IMR-90 (cell line): ENCODE measurements around the gene IGF1R. TPM values are rescaled to one million over a fixed set of nuclear protein-coding genes. Genes with fewer than 3 reads are reported as not detected.

Source experiments
- ATAC-seq: fragments of 200-7000 bp; cut with Tn5 transposase; 2 replicates; pipeline ENCODE4 v1.9.1; 2020; ENCODE audit warnings: low read depth, mild to moderate bottlenecking, moderate library complexity
- BruUV-seq: library from RNA; stranded (reverse); fragments of 400-500 nt; replicated peaks from 2 replicates; lab custom pipeline; 2021; lab: Mats Ljungman, UMichigan
- CTCF ChIA-PET: fragments of 300-600 bp; formaldehyde crosslinking; extraction: SDS; loops from one replicate; lab custom pipeline; 2021; ENCODE audit warnings: antibody characterized with exemption; lab: Yijun Ruan, JAX
- POLR2A ChIA-PET: fragments of 300-600 bp; sonication (Branson Sonifier 250); formaldehyde crosslinking; loops from one replicate; lab custom pipeline; 2022; ENCODE audit warnings: antibody characterized with exemption; ENCODE audit not compliant: unreplicated experiment; lab: Charles Lee
- DNase-seq: peaks from one replicate; pipeline ENCODE4 v3.0.0; 2013
- H2AFZ ChIP-seq: replicated peaks from 2 replicates; pipeline ENCODE3; 2013; ENCODE audit warnings: low read length, mild to moderate bottlenecking; ENCODE audit not compliant: poor library complexity
- H2AK5ac ChIP-seq: 2 replicates; pipeline ENCODE4 v1.6.1; 2013; ENCODE audit warnings: low read depth, low read length, inconsistent platforms
- H2AK9ac ChIP-seq: replicated peaks from 2 replicates; pipeline ENCODE3; 2013; ENCODE audit warnings: mild to moderate bottlenecking, low read depth, low read length, moderate library complexity; ENCODE audit not compliant: poor library complexity
- H2BK120ac ChIP-seq: 2 replicates; pipeline ENCODE4 v1.6.1; 2013; ENCODE audit warnings: low read depth, low read length, inconsistent platforms
- H2BK15ac ChIP-seq: 3 replicates; pipeline ENCODE4 v1.6.1; 2013; ENCODE audit warnings: low read depth, low read length, inconsistent platforms
- H2BK20ac ChIP-seq: 2 replicates; pipeline ENCODE4 v1.6.1; 2013; ENCODE audit warnings: low read depth, mild to moderate bottlenecking, inconsistent platforms, low read length, moderate library complexity
- H2BK5ac ChIP-seq: 2 replicates; pipeline ENCODE4 v1.6.1; 2013; ENCODE audit warnings: mild to moderate bottlenecking, low read depth, low read length, inconsistent platforms; ENCODE audit not compliant: poor library complexity, severe bottlenecking
- H3K14ac ChIP-seq: replicated peaks from 2 replicates; pipeline ENCODE4 v1.6.1; 2013; ENCODE audit warnings: low read depth, low read length, inconsistent platforms
- H3K18ac ChIP-seq: 2 replicates; pipeline ENCODE4 v1.6.1; 2013; ENCODE audit warnings: low read depth, low read length, control low read depth
- H3K23ac ChIP-seq: 2 replicates; pipeline ENCODE4 v1.6.1; 2013; ENCODE audit warnings: low read depth, low read length, inconsistent platforms
- H3K27ac ChIP-seq: 2 replicates; pipeline ENCODE4 v1.5.1; 2013; ENCODE audit warnings: mild to moderate bottlenecking, control low read depth, low read length; ENCODE audit not compliant: insufficient read depth
- H3K27me3 ChIP-seq: 2 replicates; pipeline ENCODE4 v1.6.1; 2013; ENCODE audit warnings: low read length; ENCODE audit not compliant: control insufficient read depth, insufficient read depth
- H3K36me3 ChIP-seq: 2 replicates; pipeline ENCODE4 v1.6.1; 2013; ENCODE audit warnings: low read length, mixed read lengths; ENCODE audit not compliant: control insufficient read depth, insufficient read depth
- H3K4ac ChIP-seq: 2 replicates; pipeline ENCODE4 v1.6.1; 2013; ENCODE audit warnings: low read depth, low read length, inconsistent platforms
- H3K4me1 ChIP-seq: 2 replicates; pipeline ENCODE4 v1.6.1; 2013; ENCODE audit warnings: low read length, mixed read lengths; ENCODE audit not compliant: control insufficient read depth, insufficient read depth
- H3K4me2 ChIP-seq: 2 replicates; pipeline ENCODE4 v1.6.1; 2013; ENCODE audit warnings: low read depth, mild to moderate bottlenecking, control low read depth, low read length, moderate library complexity
- H3K4me3 ChIP-seq: 2 replicates; pipeline ENCODE4 v1.5.1; 2013; ENCODE audit warnings: low read depth, mild to moderate bottlenecking, control low read depth, low read length, moderate library complexity; ENCODE audit not compliant: insufficient read depth
- H3K56ac ChIP-seq: 2 replicates; pipeline ENCODE4 v1.6.1; 2013; ENCODE audit warnings: low read length, inconsistent platforms; ENCODE audit not compliant: insufficient read depth; ENCODE audit errors: extremely low read depth
- H3K79me1 ChIP-seq, 2 experiments: 2 replicates each; pipeline ENCODE4 v1.6.1; 2013; ENCODE audit warnings: low read length in 2 of 2, inconsistent platforms in 1 of 2, low read depth in 1 of 2
- H3K9ac ChIP-seq: 2 replicates; pipeline ENCODE4 v1.6.1; 2013; ENCODE audit warnings: low read depth, low read length, control low read depth
- H3K9me1 ChIP-seq: 2 replicates; pipeline ENCODE4 v1.6.1; 2013; ENCODE audit warnings: low read length, inconsistent platforms; ENCODE audit not compliant: insufficient read depth
- H3K9me3 ChIP-seq: 2 replicates; pipeline ENCODE4 v1.6.1; 2013; ENCODE audit warnings: low read length; ENCODE audit not compliant: control insufficient read depth, insufficient read depth
- H4K20me1 ChIP-seq: 2 replicates; pipeline ENCODE4 v1.6.1; 2013; ENCODE audit warnings: low read length, inconsistent platforms; ENCODE audit not compliant: insufficient read depth
- H4K5ac ChIP-seq: 2 replicates; pipeline ENCODE4 v1.6.1; 2013; ENCODE audit warnings: mild to moderate bottlenecking, low read depth, low read length, control low read depth
- H4K8ac ChIP-seq, 2 experiments: 2 replicates each; pipeline ENCODE4 v1.6.1; 2013; ENCODE audit warnings: low read depth in 2 of 2, low read length in 2 of 2, control low read depth in 1 of 2, inconsistent platforms in 1 of 2
- H4K91ac ChIP-seq: 2 replicates; pipeline ENCODE4 v1.6.1; 2013; ENCODE audit warnings: low read depth, low read length, inconsistent platforms; ENCODE audit not compliant: insufficient read depth
- BHLHE40 ChIP-seq: fragments of 150-350 bp; IDR thresholded peaks from 2 replicates; pipeline ENCODE4 v1.6.1; 2016; ENCODE audit warnings: mild to moderate bottlenecking, low read depth, low read length
- CEBPB ChIP-seq: IDR thresholded peaks from 2 replicates; pipeline ENCODE4 v1.6.1; 2012; ENCODE audit warnings: low read depth, low read length, improper control_type of control experiment
- CHD1 ChIP-seq: IDR thresholded peaks from 2 replicates; pipeline ENCODE4 v1.6.1; 2012; ENCODE audit warnings: low read depth, low read length, improper control_type of control experiment
- CTCF ChIP-seq: conservative IDR thresholded peaks from 2 replicates; pipeline ENCODE4 v1.5.1; 2012; ENCODE audit warnings: mild to moderate bottlenecking, low read depth, low read length, improper control_type of control experiment
- ELK1 ChIP-seq: fragments of 150-350 bp; IDR thresholded peaks from 2 replicates; pipeline ENCODE4 v1.6.1; 2016; ENCODE audit warnings: low read depth, mild to moderate bottlenecking, low read length, moderate library complexity, borderline replicate concordance
- MXI1 ChIP-seq: IDR thresholded peaks from 2 replicates; pipeline ENCODE4 v1.6.1; 2012; ENCODE audit warnings: low read depth, mild to moderate bottlenecking, low read length, moderate library complexity, borderline replicate concordance
- NFE2L2 ChIP-seq: fragments of 150-350 bp; IDR thresholded peaks from 2 replicates; pipeline ENCODE4 v1.6.1; 2016; ENCODE audit warnings: low read depth, mild to moderate bottlenecking, low read length
- RAD21 ChIP-seq: IDR thresholded peaks from 2 replicates; pipeline ENCODE4 v1.6.1; 2012; ENCODE audit warnings: low read length, improper control_type of control experiment
- WGBS, 2 experiments: methylation state at CpG; one replicate each; pipeline versions ENCODE4 v1.1.5 to v1.1.7; 2013; ENCODE audit warnings: missing lambda C conversion rate in 2 of 2; ENCODE audit not compliant: insufficient read length in 1 of 2; ENCODE audit errors: extremely low coverage in 2 of 2; 5-methylcytosine and 5-hydroxymethylcytosine counted together
- dilution Hi-C: fragments of 300-500 bp; cut with HindIII; formaldehyde crosslinking; loops from one replicate; pipeline ENCODE4 v1.14.3; 2018; ENCODE audit warnings: low sequenced_read_pairs; ENCODE audit not compliant: unreplicated experiment
- in situ Hi-C: fragments of 300-500 bp; cut with MboI; formaldehyde crosslinking; loops from 3 replicates; pipeline ENCODE4 v1.14.3; 2019; ENCODE audit warnings: low sequenced_read_pairs, inconsistent platforms, mixed read lengths
- intact Hi-C: fragments of 100-400 bp; cut with micrococcal nuclease; formaldehyde crosslinking; loops from 2 replicates; pipeline ENCODE4 v1.10.0; 2022
- polyA plus RNA-seq, 3 experiments: library from polyadenylated mRNA; depleted of rRNA; stranded (reverse); fragments of >200 nt; gene quantifications; 2 replicates each; pipeline ENCODE4 v1.2.3, GENCODE V29; 2012; ENCODE audit warnings: low replicate concordance in 1 of 3
- total RNA-seq: library from RNA; depleted of rRNA; stranded (reverse); fragments of >200 nt; gene quantifications from 2 replicates; pipeline ENCODE4 v1.2.3, GENCODE V29; 2012

The IGF1R gene
- total and polyA plus RNA-seq, 2 of the 4 experiments (the other 2 are of a cell fraction): 24.0 to 24.9 TPM

- H3K4me2 ChIP-seq: no peak overlapping the region
- in situ Hi-C loops (loop anchor here (10.0 kb wide), 1 partner anchor 440 kb away; no protein-coding TSS in a partner anchor), intact Hi-C loops (no loop called here), dilution Hi-C loops (no loop called here)
- no peak for ATAC-seq
- no peak overlapping the region for H3K27ac ChIP-seq
- peaks cover 33% of the 10 kb centered on the region for H3K9me1 ChIP-seq
- H4K8ac ChIP-seq: no peak overlapping the region
- H2BK15ac ChIP-seq: peak overlapping the region; percentile 48; the same call in 1 of the 3 replicates
- H3K18ac ChIP-seq: no peak overlapping the region
- H2AK9ac ChIP-seq: no peak overlapping the region
- 0 out of 2 replicates have a peak overlapping the region, but pooled peaks have one; percentile 27 for H3K23ac ChIP-seq
- DNase-seq: no peak
- BruUV-seq: no TSS peak
- 0 out of 2 replicates have a peak, but pooled peaks cover 3% of the 10 kb centered on the region for H3K36me3 ChIP-seq
- no peak overlapping the region for H2BK5ac ChIP-seq
- peak overlapping the region; percentile 31; the same call in 1 of the 2 replicates for H4K91ac ChIP-seq
- no peak overlapping the region for H3K4me3 ChIP-seq
- 95% methylated on average over 3 of the region's 3 CpGs; no CpG with 5 or more reads in 1 of the 2 experiments for WGBS, 2 experiments
- H3K4ac ChIP-seq: peak overlapping the region; percentile 20; the same call in 1 of the 2 replicates
- H3K79me1 ChIP-seq: peaks cover 46 to 86% of the 10 kb centered on the region in 2 experiments
- no peaks in the 10 kb centered on the region for H3K27me3 ChIP-seq
- no peak overlapping the region for H3K9ac ChIP-seq
- H2BK20ac ChIP-seq: peak overlapping the region; percentile 50
- peaks cover 16% of the 10 kb centered on the region for H3K4me1 ChIP-seq
- H4K5ac ChIP-seq: peak overlapping the region; percentile 34; the same call in 1 of the 2 replicates
- no peak for TF ChIP-seq BHLHE40
- no peak for TF ChIP-seq CTCF
- no peak for TF ChIP-seq CEBPB
- TF ChIP-seq MXI1: no peak
- no peak for TF ChIP-seq NFE2L2
- TF ChIP-seq CHD1: no peak
- no peak for TF ChIP-seq RAD21
- no peak for TF ChIP-seq ELK1
- ChIA-PET CTCF (no interaction called here), POLR2A (no interaction called here)
- H2AFZ ChIP-seq: no peak overlapping the region
- H2BK120ac ChIP-seq: peak overlapping the region; percentile 56
- no peaks in the 10 kb centered on the region for H3K9me3 ChIP-seq
- H2AK5ac ChIP-seq: peak overlapping the region; percentile 89
- H3K56ac ChIP-seq: no peak overlapping the region
- no peaks in the 10 kb centered on the region for H4K20me1 ChIP-seq
- peak overlapping the region; percentile 16; the same call in 1 of the 2 replicates for H3K14ac ChIP-seq
Measured at GRCh38 chr15:98884894-98885293, 236.6 kb downstream of the IGF1R start.
